ENCODE measurements around the gene MYOM3. TPM values are rescaled to one million over a fixed set of nuclear protein-coding genes. Genes with fewer than 3 reads are reported as not detected.
"Not testable (repeated sequence)": the region's sequence is repeated elsewhere in the genome, so short reads cannot be mapped to it uniquely, and the experiment has no call there.

MYOM3 gene
- total RNA-seq, 2 experiments from 2014 or later = not detected

DNA sequence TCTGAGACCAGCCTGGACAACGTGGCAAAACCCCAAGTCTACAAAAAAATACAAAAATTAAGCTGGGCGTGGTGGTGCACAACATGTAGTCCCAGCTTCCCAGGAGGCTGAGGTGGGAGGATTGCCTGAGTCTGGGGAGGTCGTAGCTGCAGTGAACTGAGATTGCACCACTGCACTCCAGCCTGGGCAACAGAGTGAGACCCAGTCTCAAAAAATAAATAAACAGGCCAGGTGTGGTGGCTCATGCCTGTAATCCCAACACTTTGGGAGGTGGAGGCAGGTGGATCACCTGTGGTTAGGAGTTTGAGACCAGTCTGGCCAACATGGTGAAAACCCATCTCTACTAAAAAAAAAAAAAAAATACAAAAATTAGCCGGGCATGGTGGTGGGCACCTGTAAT lies 63.0 kb downstream of the MYOM3 start:
- intact Hi-C loops (cut with micrococcal nuclease); H3K27me3 Mint-ChIP-seq; DNase-seq; POLR2A ChIA-PET; H3K4me1 Mint-ChIP-seq (ENCODE audit: low read depth); H3K27ac Mint-ChIP-seq; CTCF ChIA-PET; H3K4me3 Mint-ChIP-seq; H3K36me3 Mint-ChIP-seq; H3K9me3 Mint-ChIP-seq: not testable (repeated sequence)

GRCh38 chr1:24048205-24048869 lies 63.6 kb downstream of the MYOM3 start:
- intact Hi-C loops (cut with micrococcal nuclease) = no loop called here
- DNase-seq = no peak
- ChIA-PET POLR2A (no interaction called here), CTCF (interaction anchor here (0.6 kb wide), 1 partner anchor 108 kb away, joined by 4 read pairs; no protein-coding TSS in a partner anchor)
- Mint-ChIP-seq H3K9me3 (no peaks in the 10 kb centered on the region), H3K36me3 (no peaks in the 10 kb centered on the region), H3K4me3 (no peak overlapping the region), H3K4me1 (ENCODE audit: low read depth) (peaks cover 3% of the 10 kb centered on the region), H3K27ac (no peak overlapping the region), H3K27me3 (peaks cover 2% of the 10 kb centered on the region)

- CTCF ChIA-PET = interaction anchor here (1.0 kb wide), 1 partner anchor 161 kb away, joined by 3 read pairs; no protein-coding TSS in a partner anchor
- Mint-ChIP-seq H3K9me3 (no peaks in the 10 kb centered on the region), H3K4me3 (no peak overlapping the region)
Observed at GRCh38 chr1:24047110-24047477, 64.8 kb downstream of the MYOM3 start.

GRCh38 chr1:24045771-24046170 lies 66.2 kb downstream of the MYOM3 start:
- Mint-ChIP-seq H3K4me3 (no peak overlapping the region), H3K36me3 (no peaks in the 10 kb centered on the region), H3K4me1 (ENCODE audit: low read depth) (peaks cover 3% of the 10 kb centered on the region), H3K9me3 (no peaks in the 10 kb centered on the region), H3K27ac (no peak overlapping the region), H3K27me3 (peaks cover 2% of the 10 kb centered on the region)
- no peak for DNase-seq
- intact Hi-C loops (cut with micrococcal nuclease) = no loop called here
- POLR2A ChIA-PET = interaction anchor here (0.6 kb wide), 1 partner anchor 375 kb away, joined by 4 read pairs; no protein-coding TSS in a partner anchor
- CTCF ChIA-PET = no interaction called here

More at GRCh38 chr1:24047110-24047477, 64.8 kb downstream of the MYOM3 start:
- Mint-ChIP-seq H3K36me3 (no peaks in the 10 kb centered on the region), H3K4me1 (ENCODE audit: low read depth) (peaks cover 3% of the 10 kb centered on the region), H3K27ac (no peak overlapping the region), H3K27me3 (peaks cover 2% of the 10 kb centered on the region)
- intact Hi-C loops (cut with micrococcal nuclease) = no loop called here
- no peak for DNase-seq
- POLR2A ChIA-PET = no interaction called here

- H3K27me3 Mint-ChIP-seq; H3K36me3 Mint-ChIP-seq; DNase-seq; H3K27ac Mint-ChIP-seq; H3K4me1 Mint-ChIP-seq (ENCODE audit: low read depth); H3K9me3 Mint-ChIP-seq; POLR2A ChIA-PET; H3K4me3 Mint-ChIP-seq; intact Hi-C loops (cut with micrococcal nuclease): not testable (repeated sequence)
- CTCF ChIA-PET = interaction anchor here (0.6 kb wide), 1 partner anchor 68 kb away, joined by 5 read pairs; no protein-coding TSS in a partner anchor
Observed at GRCh38 chr1:24044672-24045071, 67.3 kb downstream of the MYOM3 start.

- ChIA-PET POLR2A (interaction anchor here (0.7 kb wide), 1 partner anchor 85 kb away, joined by 3 read pairs; no protein-coding TSS in a partner anchor), CTCF (no interaction called here)
- intact Hi-C loops (cut with micrococcal nuclease) = no loop called here
- Mint-ChIP-seq H3K36me3 (no peaks in the 10 kb centered on the region), H3K27ac (no peak overlapping the region), H3K9me3 (no peaks in the 10 kb centered on the region), H3K4me3 (no peak overlapping the region), H3K27me3 (peaks cover 4% of the 10 kb centered on the region), H3K4me1 (ENCODE audit: low read depth) (peaks cover 3% of the 10 kb centered on the region)
- no peak for DNase-seq
Observed at GRCh38 chr1:24043345-24044032, 68.4 kb downstream of the MYOM3 start.

GRCh38 chr1:24042315-24042714 lies 69.6 kb downstream of the MYOM3 start:
- H3K4me3 Mint-ChIP-seq = no peak overlapping the region
- no peak for DNase-seq
- H3K36me3 Mint-ChIP-seq = no peaks in the 10 kb centered on the region
- H3K27me3 Mint-ChIP-seq = peaks cover 4% of the 10 kb centered on the region
- no peak overlapping the region for H3K27ac Mint-ChIP-seq
- POLR2A ChIA-PET = no interaction called here
- intact Hi-C loops (cut with micrococcal nuclease) = no loop called here
- no peaks in the 10 kb centered on the region for H3K9me3 Mint-ChIP-seq
- CTCF ChIA-PET = no interaction called here
- peaks cover 3% of the 10 kb centered on the region for H3K4me1 Mint-ChIP-seq (ENCODE audit: low read depth)

DNA sequence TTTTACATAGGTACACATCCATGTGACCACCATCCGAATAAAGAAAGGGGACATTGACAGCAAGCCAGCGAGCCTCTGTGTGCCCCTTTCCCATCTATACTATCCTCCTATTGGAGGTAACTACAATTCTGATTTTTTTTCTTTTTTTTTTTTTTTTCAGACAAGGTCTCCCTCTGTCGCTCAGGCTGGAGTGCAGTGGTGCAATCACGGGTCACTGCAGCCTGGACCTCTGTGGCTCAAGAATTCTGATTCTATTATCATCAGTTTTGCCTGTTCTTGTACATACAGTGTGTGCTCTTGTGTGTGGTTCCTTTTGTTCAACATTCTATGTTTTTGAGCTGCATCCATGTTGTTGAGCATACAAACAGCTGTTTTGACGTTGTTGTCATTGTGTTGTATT lies 75.8 kb downstream of the MYOM3 start:
- H3K27ac Mint-ChIP-seq = no peak overlapping the region
- POLR2A ChIA-PET = no interaction called here
- peaks cover 8% of the 10 kb centered on the region for H3K27me3 Mint-ChIP-seq
- CTCF ChIA-PET = interaction anchor here (1.0 kb wide), 1 partner anchor 8 kb away, joined by 4 read pairs; no protein-coding TSS in a partner anchor
- H3K36me3 Mint-ChIP-seq = no peaks in the 10 kb centered on the region
- DNase-seq = no peak
- no peak overlapping the region for H3K4me3 Mint-ChIP-seq
- intact Hi-C loops (cut with micrococcal nuclease) = no loop called here
- no peaks in the 10 kb centered on the region for H3K9me3 Mint-ChIP-seq
- H3K4me1 Mint-ChIP-seq (ENCODE audit: low read depth) = no peaks in the 10 kb centered on the region

GRCh38 chr1:24032981-24033380 lies 79.0 kb downstream of the MYOM3 start:
- H3K9me3 Mint-ChIP-seq = no peaks in the 10 kb centered on the region
- CTCF ChIA-PET = no interaction called here
- peaks cover 5% of the 10 kb centered on the region for H3K27me3 Mint-ChIP-seq
- no peaks in the 10 kb centered on the region for H3K36me3 Mint-ChIP-seq
- H3K4me1 Mint-ChIP-seq (ENCODE audit: low read depth) = no peaks in the 10 kb centered on the region
- no peak overlapping the region for H3K4me3 Mint-ChIP-seq
- no peak overlapping the region for H3K27ac Mint-ChIP-seq
- intact Hi-C loops (cut with micrococcal nuclease) = no loop called here
- POLR2A ChIA-PET = no interaction called here
- DNase-seq = no peak

- H3K4me3 Mint-ChIP-seq; POLR2A ChIA-PET; CTCF ChIA-PET; H3K9me3 Mint-ChIP-seq; H3K36me3 Mint-ChIP-seq; DNase-seq; H3K27me3 Mint-ChIP-seq; H3K4me1 Mint-ChIP-seq (ENCODE audit: low read depth); H3K27ac Mint-ChIP-seq; intact Hi-C loops (cut with micrococcal nuclease): not testable (repeated sequence)
Observed at GRCh38 chr1:24030976-24031516, 80.9 kb downstream of the MYOM3 start.

DNA sequence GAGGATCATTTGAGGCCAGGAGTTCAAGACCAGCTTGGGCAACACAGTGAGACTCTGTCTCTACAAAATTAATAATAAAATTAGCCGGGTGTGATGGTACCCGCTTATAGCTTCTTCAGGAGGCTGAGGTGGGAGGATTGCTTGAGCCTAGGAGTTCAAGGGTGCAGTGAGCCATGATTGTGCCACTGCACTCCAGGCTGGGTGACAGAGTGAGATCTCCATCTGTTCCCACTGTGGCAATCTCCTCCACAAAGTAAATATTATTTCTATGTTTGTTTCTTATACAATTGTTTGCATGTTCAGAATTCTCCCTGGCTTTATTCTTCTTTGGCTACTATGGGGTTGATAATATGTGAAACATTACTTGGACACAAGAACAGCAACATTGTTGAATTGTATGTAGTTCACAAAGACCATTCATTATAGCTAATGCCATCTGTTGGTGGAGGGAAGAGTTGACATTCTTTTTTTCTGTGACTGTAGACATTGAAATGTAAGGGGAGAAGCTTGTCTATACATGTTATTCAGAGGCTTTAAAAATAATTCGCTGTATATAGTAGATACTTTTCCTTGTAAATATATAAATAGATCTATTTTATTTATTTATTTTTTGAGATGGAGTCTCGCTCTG lies 84.0 kb downstream of the MYOM3 start:
- Mint-ChIP-seq H3K27ac (no peak overlapping the region), H3K27me3 (no peaks in the 10 kb centered on the region), H3K36me3 (no peaks in the 10 kb centered on the region), H3K4me3 (no peak overlapping the region), H3K4me1 (ENCODE audit: low read depth) (no peaks in the 10 kb centered on the region), H3K9me3 (no peaks in the 10 kb centered on the region)
- no peak for DNase-seq
- ChIA-PET CTCF (interaction anchor here (0.6 to 2.1 kb wide), 13 partner anchors 8 to 534 kb away, joined by 3 to 9 read pairs (median 4); no protein-coding TSS in a partner anchor), POLR2A (no interaction called here)
- intact Hi-C loops (cut with micrococcal nuclease) = loop anchor here (5.0 kb wide), 1 partner anchor 71 kb away; the partner anchor contains the start of gene PNRC2

- H3K4me1 Mint-ChIP-seq (ENCODE audit: low read depth) = no peaks in the 10 kb centered on the region
- POLR2A ChIA-PET = no interaction called here
- no peaks in the 10 kb centered on the region for H3K9me3 Mint-ChIP-seq
- no peaks in the 10 kb centered on the region for H3K36me3 Mint-ChIP-seq
- no peak overlapping the region for H3K27ac Mint-ChIP-seq
- intact Hi-C loops (cut with micrococcal nuclease) = no loop called here
- CTCF ChIA-PET = no interaction called here
- no peak overlapping the region for H3K4me3 Mint-ChIP-seq
- no peaks in the 10 kb centered on the region for H3K27me3 Mint-ChIP-seq
- DNase-seq = no peak
Observed at GRCh38 chr1:24022581-24023361, 89.2 kb downstream of the MYOM3 start.

Measured in activated CD4-positive, alpha-beta memory T cell treated with anti-CD3 and anti-CD28 coated beads for 36 hours (primary cell).